T1000 (cell line): ENCODE results near the gene DNLZ.
"Not testable (repeated sequence)": the region's sequence is repeated elsewhere in the genome, so short reads cannot be mapped to it uniquely, and the experiment has no call there.

Source experiments
- DNase-seq: peaks from one replicate; lab custom pipeline; 2025; ENCODE audit warnings: mixed read lengths; lab: John Stamatoyannopoulos, UW

Gene DNLZ

GRCh38 chr9:136363106-136363948 is at the start of gene DNLZ:
Gene DNLZ (minus strand): TSS chr9:136363744. CDS start chr9:136363714, 30 bp downstream.
- DNase-seq, result peak; percentile 88

DNA sequence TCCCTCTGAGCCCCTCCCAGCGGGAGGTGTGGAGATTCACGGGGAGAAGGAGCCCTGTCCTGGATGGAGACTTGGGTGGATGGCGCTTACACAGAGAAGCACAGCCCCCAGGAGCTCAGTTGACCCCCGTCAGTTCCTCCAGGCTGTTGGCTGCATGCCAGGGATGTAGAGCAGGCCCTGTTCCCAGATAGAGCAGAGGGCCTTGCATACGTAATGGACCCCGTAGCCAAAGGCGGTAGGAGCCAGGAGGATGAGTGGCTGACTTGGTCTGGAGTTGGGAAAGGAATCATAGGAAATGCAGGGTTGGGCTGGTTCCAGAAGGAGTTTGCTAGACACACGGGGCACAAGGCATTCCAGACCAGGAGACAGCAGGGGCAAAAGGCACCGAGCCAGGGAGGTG is 49.4 kb upstream of the DNLZ start:
- no peak for DNase-seq

GRCh38 chr9:136411378-136411777 is 47.8 kb upstream of the DNLZ start:
- DNase-seq, result no peak

GRCh38 chr9:136410500-136411287 is 47.1 kb upstream of the DNLZ start, which contains the start of the genes ENTR1 and PMPCA:
Gene ENTR1 (minus strand): TSS chr9:136410614. CDS start chr9:136410397, 217 bp downstream.
Gene PMPCA (plus strand): TSS chr9:136410658. CDS start chr9:136410669, 11 bp downstream.
- peak; percentile 58 for DNase-seq

DNA sequence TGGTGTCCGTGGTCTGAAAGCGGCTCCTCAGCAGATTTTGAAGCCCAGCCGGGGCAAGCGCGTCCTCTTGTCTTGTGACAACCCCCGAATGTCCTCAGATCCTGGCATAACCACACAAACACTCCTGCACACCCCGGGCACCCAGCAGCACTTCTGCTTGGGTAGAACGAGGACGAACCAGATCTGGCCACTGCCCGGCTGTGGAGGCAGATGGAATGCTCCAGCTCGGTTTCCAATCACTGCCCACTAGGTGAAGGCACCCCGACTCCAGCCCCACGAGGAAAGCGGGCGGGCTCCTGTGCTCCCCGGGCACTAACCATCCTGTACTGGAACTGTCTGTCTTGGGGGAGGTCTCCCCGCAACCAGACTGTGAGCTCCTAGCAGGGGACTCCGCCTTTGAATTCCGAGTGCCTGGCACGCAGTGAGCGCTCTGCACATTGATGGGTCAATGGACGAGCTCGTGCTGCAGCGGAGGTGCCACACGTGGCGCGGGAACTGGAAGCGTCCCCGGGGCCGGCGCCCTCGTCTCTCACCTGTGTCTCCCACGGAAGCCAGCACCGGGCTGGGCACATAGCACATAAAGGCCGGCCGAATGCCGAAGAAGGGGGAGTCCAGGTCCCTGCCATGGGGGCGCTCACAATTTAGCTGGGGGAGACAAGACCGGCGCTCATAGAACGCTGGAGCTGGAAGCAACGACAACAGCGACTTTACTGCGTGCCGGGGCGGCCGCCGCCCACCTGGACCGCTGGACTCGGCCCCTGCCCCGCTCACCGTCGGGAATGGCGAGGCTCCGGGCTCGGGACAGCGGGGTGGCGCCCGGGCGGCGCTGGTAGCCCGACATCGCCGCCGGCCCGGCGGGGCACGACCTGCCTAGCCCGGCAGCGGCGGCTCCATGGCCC is 46.3 kb upstream of the DNLZ start:
- DNase-seq, result no peak

DNA sequence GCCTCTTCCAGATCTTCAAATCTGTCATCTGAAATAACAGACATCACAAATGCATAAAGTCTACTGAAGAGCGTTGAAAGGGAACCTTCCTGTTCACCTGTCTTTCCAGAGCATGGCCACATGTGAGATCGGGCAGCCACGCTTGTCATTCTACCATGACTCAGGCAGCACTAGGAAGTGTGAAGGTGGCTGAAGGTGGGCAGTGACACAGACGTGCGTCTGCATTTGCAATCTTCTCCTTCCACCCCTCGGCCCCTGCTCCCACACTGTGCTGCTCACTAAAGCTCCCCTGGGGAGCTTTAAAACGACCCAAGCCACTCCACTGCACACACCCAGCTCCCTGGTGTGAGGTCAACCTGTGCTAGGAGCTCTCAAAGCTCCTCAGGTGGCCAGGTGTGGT is 44.4 kb upstream of the DNLZ start:
- DNase-seq, result no peak

DNA sequence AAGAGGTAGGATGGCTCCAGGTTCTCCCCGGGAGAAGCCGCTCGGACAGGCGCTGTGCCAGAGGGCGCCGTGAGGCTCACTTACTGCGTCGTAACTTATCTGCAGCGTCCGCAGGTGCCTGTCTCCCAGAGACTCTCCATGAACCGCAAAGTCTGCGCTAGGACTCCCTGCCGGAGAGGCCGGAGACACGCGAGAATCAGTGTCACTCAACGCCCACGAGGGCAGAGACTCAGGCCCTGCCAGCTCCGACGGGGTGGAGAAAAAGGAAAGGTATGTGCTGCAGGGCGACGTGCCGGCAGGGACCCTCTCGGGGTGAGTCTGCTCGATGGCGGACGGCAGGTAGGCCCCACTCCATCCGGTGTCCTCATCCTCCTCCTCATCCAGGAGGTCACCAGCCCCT is 43.5 kb upstream of the DNLZ start:
- not testable (repeated sequence) for DNase-seq

GRCh38 chr9:136405904-136406303 is 42.4 kb upstream of the DNLZ start:
- DNase-seq, result not testable (repeated sequence)

DNA sequence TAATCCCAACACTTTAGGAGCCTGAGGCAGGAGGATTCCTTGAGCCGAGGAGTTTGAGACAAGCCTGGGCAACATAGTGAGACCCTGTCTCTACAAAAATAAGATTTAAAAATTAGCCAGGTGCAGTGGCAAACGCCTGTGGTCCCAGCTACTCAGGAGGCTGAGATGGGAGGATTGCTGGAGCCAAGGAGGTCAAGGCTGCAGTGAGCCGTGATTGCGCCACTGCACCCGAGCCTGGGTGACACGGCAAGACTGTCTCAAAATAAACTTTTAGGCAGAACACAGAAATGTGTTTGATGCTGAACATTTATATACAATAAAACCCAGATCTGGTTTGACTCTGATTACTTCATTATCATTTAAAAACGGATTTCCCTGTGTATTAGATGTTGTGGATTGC is 41.9 kb upstream of the DNLZ start:
- no peak for DNase-seq

GRCh38 chr9:136404801-136405136 is 41.2 kb upstream of the DNLZ start:
- no peak for DNase-seq

DNA sequence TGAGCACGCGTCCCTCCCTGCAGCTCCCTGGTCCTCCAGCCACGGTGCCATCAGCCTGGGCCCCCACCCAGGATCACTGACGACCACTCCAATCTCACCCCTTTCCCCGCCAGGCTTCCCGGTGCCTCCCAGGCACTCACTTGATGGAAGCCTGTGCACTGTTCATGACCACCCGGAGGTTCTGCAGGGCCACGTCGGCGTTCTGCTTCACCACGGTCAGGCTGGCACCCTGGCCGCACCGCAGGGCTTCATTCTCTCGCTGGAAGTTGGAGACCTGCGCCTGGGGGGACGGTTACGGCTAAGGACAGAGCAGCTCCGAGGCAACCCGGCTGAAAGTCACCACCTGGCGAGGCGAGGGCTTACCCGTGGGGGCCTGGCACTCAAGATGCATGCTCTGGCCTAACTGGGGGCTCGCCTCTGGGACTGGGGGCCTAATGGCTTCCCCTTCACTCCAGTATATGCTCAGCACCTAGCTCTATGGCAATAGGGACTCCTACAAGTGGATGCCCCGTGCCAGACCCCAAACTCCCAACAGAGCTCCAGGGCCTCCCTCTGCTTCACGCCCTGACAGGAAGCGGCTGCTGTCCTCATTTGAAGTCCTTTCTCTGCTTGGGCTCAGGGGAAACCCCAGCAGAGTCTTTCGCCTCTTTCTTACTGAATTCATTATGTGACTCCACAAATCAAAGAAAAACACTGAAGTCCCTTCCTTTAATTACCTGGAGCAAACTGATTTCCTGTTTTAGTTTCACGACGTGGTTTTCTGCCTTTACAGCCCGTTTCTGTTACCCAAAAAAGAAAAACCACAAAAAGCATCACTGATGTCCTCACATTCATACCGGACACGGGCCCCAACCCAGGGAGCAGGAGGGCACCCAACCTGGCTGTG is 40.6 kb upstream of the DNLZ start:
- no peak for DNase-seq

DNA sequence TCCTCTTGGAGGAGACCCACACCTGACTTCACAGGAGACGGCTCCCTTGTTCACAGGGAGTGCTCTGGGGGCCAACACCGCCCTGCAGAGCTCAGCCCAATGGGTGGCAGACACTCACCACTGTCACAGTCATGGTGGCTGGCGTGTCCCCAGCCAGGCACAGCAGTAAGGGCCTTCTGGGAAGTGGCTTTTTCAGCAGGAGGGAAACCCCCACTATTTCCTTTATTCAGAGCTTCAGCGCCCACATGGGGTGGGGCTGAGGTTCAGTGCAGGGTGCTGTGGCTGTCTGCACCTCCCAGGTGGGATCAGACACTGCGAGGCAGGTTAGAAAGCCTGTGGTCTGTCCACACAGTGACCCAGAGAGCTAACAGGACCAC is 40.0 kb upstream of the DNLZ start:
- DNase-seq, result no peak

DNA sequence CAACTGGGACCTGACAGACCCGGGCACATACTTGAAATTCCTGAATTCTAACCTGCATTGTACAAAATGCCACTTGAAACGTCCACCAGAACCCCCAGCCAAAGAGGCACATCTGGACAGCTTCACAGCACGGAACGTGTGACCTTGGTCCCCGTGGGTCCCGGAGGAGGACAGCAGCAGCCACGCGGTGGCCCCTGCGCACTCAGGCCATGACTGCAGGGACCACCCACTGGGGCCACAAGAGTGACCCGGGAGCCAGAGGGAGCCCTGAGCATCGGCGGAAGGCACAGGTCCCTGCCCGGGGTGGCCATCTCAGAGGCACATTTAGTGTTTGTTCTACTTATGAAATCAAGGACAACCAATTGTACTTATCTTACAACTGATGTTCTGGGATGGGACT is 38.5 kb upstream of the DNLZ start:
- no peak for DNase-seq

- no peak for DNase-seq
Observed at GRCh38 chr9:136401173-136401922, 37.8 kb upstream of the DNLZ start.

GRCh38 chr9:136400038-136400834 is 36.7 kb upstream of the DNLZ start, which contains the start of gene SNAPC4:
Gene SNAPC4 (minus strand): TSS chr9:136400170. CDS start chr9:136398428, 1,742 bp downstream.
- DNase-seq, result peak; percentile 66

DNA sequence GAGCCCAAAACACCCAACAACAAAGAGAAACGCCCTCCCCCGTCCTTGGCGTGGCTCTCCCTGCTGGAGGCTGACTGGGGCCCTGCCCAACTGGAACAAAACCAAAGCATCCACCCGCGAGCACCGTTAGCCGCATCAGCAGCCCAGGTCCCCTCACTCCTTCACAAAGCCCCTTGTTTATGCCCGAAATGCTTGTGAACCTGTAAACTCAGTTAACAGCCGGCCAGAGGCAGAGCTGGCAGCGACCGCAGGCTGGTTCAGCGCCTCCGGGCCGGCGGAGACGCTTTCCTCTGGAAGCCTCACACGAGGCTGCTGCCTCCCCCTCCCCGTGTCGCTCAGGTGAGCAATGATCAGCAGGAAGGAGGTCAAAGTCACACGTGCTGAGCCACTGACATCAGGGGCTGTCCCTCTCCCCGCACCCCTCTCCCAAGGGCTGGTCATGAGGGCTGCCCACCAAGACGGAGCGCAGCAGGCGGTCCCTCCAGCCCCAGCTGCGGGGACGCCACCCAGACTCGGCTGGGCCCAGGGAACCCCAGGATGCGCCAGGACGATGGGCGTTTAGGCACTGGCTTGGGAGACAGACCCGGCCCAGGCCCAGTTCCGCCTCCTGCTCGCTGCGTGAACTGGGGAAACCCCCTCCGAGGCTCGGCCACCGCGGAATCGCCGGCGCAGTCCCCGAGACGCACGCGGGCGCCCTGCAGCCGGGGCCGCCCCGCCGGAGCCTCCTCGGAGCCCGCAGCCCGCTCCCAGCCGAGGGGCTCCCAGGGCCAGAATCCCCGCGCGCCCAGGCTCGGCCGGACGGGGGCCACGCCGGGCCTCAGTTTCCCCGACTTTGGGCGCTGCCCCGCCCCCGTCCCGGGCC is 35.9 kb upstream of the DNLZ start:
- DNase-seq, result no peak

DNA sequence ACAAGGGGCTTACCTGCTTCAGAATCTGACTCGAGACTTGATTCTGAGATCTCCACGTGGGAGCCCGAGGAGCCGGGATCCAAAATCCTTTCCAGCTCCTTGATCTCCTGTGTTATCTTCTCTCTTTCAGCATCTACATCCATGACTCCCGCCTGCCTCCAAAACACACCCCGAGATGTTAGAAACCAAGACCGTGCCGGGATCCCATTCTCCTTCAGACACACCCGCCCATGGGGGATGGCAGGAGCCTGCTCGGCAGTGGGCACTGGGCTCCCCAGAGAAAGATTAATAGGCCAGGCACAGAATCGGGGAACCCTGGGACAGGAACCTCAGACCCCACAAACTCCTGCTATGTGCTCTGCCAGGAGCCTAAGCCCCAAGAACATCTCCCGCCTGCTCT is 34.7 kb upstream of the DNLZ start:
- no peak for DNase-seq

DNA sequence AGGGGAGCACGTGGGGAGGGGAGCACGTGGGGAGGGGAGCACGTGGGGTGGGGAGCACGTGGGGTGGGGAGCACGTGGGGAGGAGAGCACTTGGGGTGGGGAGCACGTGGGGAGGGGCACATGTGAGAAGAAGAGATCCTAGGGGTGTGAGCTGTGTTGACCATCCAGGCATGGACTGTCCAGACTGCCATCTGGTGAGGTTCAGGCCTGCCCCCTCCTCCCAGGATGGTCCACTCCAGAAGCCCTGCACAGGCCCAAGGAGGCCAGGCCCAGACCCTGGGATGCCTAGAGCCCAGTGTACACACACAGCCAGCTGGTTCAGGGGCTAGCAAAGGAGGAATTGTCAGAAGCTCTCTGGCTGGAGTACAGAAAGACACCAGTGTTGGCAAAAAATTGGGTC is 34.1 kb upstream of the DNLZ start:
- no peak for DNase-seq

GRCh38 chr9:136396219-136396515 is 32.6 kb upstream of the DNLZ start:
- no peak for DNase-seq
